Measurements from ENCODE around the gene FAAP24. TPM values are rescaled to one million over a fixed set of nuclear protein-coding genes. Genes with fewer than 3 reads are reported as not detected.

The FAAP24 gene
- total and polyA plus RNA-seq, 2 of the 8 experiments (the other 6 are each of a cell fraction or from before 2014, with no cell fraction given): 3.3 to 4.2 TPM

DNA sequence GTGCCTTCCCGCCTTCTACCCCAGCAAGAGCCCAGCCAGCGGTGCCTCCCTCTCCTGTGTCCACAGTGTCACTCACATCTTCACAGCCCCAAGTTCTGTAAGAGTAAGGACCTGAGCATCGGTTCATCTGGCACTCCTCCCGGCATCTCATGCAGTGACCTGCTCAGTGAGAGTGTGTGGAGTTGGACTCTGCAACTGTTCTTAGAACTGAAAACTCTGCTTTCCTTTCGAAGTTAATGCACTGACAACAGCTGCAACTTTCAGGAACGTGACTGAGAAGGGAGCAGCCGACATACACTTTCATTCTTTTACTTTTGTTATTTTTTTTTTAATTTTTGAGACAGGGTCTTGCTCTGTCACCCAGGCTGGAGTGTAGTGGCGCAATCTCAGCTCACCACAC is 41.5 kb upstream of the FAAP24 start:
- H2BK5ac ChIP-seq (ENCODE audit: low read depth, low read length): no peak overlapping the region
- H3K4me3 ChIP-seq (ENCODE audit: extremely low read depth in 1 of 4, insufficient read depth in 2 of 4, low read depth in 3 of 4, low read length in 4 of 4): no peak overlapping the region
- no peak overlapping the region for H4K5ac ChIP-seq (ENCODE audit: insufficient read length, low read depth, low read length)
- DNase-seq (ENCODE audit: low read depth in 1 of 2, low spot score in 2 of 2): no peak
- no peaks in the 10 kb centered on the region for H3K9me3 ChIP-seq (ENCODE audit: insufficient read depth in 2 of 2, low read depth in 1 of 2, low read length in 1 of 2)
- H2AFZ ChIP-seq (ENCODE audit: low read length): no peak overlapping the region
- H2BK15ac ChIP-seq (ENCODE audit: low read length): no peak overlapping the region
- H3K9ac ChIP-seq (replicated peaks in 1 of 4; ENCODE audit: extremely low read depth in 1 of 4, low read depth in 3 of 4, low read length in 3 of 4): no peak overlapping the region
- H4K8ac ChIP-seq (ENCODE audit: extremely low read depth, insufficient read depth, low read length): no peak overlapping the region
- no peaks in the 10 kb centered on the region for H3K27me3 ChIP-seq (replicated peaks in 1 of 4; ENCODE audit: control insufficient read depth in 3 of 4, extremely low read depth in 1 of 4, insufficient read depth in 3 of 4, low read length in 3 of 4)
- FAIRE-seq: no peak
- H3K4me2 ChIP-seq (ENCODE audit: insufficient read depth in 1 of 2, low read depth in 2 of 2, low read length in 2 of 2): no peak overlapping the region
- H3K14ac ChIP-seq (ENCODE audit: insufficient read length): no peak overlapping the region
- H2AK5ac ChIP-seq (ENCODE audit: low read depth, low read length): no peak overlapping the region
- no peak overlapping the region for H4K91ac ChIP-seq (replicated peaks; ENCODE audit: insufficient read length, low read length)
- H3K18ac ChIP-seq (ENCODE audit: extremely low read depth, low read length): no peak overlapping the region
- WGBS, 2 experiments (ENCODE audit: extremely low coverage in 1 of 2, insufficient coverage in 1 of 2, insufficient read length in 1 of 2, insufficient replicate concordance in 2 of 2, low coverage in 1 of 2, low lambda C conversion rate in 2 of 2, missing lambda C conversion rate in 1 of 2): 93% methylated on average over 8 of the region's 8 CpGs; no CpG with 5 or more reads in 1 of the 2 experiments
- POLR2A ChIA-PET (ENCODE audit: partially characterized antibody): no interaction called here
- no peak overlapping the region for H2BK20ac ChIP-seq (ENCODE audit: low read length)
- no peak overlapping the region for H2BK120ac ChIP-seq (replicated peaks; ENCODE audit: low read depth, low read length)
- no peaks in the 10 kb centered on the region for H4K20me1 ChIP-seq (replicated peaks in 1 of 2; ENCODE audit: control insufficient read depth in 1 of 2, insufficient read depth in 2 of 2, low read length in 2 of 2)
- CTCF ChIA-PET (ENCODE audit: partially characterized antibody): interaction anchor here (0.6 kb wide), 1 partner anchor 197 kb away, joined by 3 read pairs; no protein-coding TSS in a partner anchor
- no peaks in the 10 kb centered on the region for H3K79me2 ChIP-seq (ENCODE audit: control insufficient read depth in 1 of 2, insufficient read depth in 2 of 2, low read length in 2 of 2)
- H3K36me3 ChIP-seq (ENCODE audit: control insufficient read depth in 2 of 4, insufficient read depth in 4 of 4, low read length in 3 of 4): peaks cover 0 to 4% (median 0%) of the 10 kb centered on the region in 4 experiments; a peak in 2 of 8 replicates
- H2BK12ac ChIP-seq (ENCODE audit: low read depth, low read length): no peak overlapping the region
- no peaks in the 10 kb centered on the region for H3K79me1 ChIP-seq (ENCODE audit: low read depth, low read length)
- H3K56ac ChIP-seq (replicated peaks; ENCODE audit: insufficient read length, low read depth, low read length): no peak overlapping the region
- H3K27ac ChIP-seq (ENCODE audit: low read depth, low read length): no peak overlapping the region
- H3K23me2 ChIP-seq (ENCODE audit: low read depth, low read length): peaks cover 1% of the 10 kb centered on the region; the same call in 1 of the 2 replicates
- no peak overlapping the region for H3K4ac ChIP-seq (replicated peaks; ENCODE audit: insufficient read length, low read depth, low read length)
- H3K23ac ChIP-seq (ENCODE audit: insufficient read length): no peak overlapping the region
- no peaks in the 10 kb centered on the region for H3K4me1 ChIP-seq (replicated peaks in 1 of 4; ENCODE audit: control insufficient read depth in 3 of 4, insufficient read depth in 4 of 4, low read length in 3 of 4)
- TF ChIP-seq HDAC6 (IDR thresholded peaks at IDR 0.05; ENCODE audit: low read depth, low read length) (no peak), EZH2 (IDR thresholded peaks at IDR 0.05; ENCODE audit: low read depth, low read length, severe bottlenecking) (no peak), TAF1 (IDR thresholded peaks at IDR 0.05; ENCODE audit: low read depth, low read length) (no peak), SP4 (IDR thresholded peaks at IDR 0.05; ENCODE audit: low read length) (no peak), EGR1 (IDR thresholded peaks at IDR 0.05; ENCODE audit: borderline replicate concordance, low read depth, low read length) (no peak)
